Fibroblast of peridontal ligament (primary cell): Measurements from ENCODE around the gene C1QL4.
"Not testable (repeated sequence)": the region's sequence is repeated elsewhere in the genome, so short reads cannot be mapped to it uniquely, and the experiment has no call there.

Experiments used
- DNase-seq: peaks from one replicate; pipeline ENCODE4 v3.0.0-alpha.2; 2010; ENCODE audit errors: extremely low read depth

Gene C1QL4

DNA sequence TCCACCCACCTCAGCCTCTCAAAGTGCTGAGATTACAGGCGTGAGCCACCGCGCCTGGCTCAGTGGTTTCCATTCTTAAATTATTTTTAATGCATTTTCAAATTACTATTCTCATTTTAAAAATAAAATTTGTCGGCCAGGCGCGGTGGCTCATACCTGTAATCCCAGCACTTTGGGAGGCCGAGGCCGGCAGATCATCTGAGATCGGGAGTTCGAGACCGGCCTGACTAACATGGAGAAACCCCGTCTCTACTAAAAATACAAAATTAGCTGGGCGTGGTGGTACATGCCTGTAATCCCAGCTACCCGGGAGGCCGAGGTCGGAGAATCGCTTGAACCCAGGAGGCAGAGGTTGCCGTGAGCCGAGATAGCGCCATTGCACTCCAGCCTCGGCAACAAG lies 3.2 kb downstream of the C1QL4 start:
- DNase-seq, result not testable (repeated sequence)

DNA sequence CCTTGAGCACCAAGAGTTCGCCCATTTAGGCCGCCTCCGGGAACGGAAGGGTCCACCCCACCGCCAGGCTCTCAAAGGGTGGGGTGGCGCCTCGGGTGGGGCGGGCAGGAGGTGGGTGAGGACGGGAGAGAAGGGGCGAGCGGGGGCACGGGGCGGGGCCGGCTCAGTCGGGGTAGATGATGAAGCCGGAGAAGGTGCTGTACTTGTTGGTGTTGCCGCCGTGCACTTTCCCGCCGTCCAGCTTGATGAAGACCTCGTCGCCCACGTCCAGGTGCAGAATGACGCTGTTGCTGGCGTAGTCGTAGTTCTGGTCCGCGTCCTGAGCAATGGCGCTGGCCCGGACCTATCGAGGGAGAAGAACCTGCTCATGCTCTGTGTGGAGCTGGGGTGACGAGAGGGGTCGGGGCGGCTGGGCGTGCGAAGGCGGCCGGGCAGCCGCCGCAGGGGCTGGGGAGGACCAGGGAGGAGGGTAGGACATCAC lies 4.1 kb downstream of the C1QL4 start:
- no peak for DNase-seq

DNA sequence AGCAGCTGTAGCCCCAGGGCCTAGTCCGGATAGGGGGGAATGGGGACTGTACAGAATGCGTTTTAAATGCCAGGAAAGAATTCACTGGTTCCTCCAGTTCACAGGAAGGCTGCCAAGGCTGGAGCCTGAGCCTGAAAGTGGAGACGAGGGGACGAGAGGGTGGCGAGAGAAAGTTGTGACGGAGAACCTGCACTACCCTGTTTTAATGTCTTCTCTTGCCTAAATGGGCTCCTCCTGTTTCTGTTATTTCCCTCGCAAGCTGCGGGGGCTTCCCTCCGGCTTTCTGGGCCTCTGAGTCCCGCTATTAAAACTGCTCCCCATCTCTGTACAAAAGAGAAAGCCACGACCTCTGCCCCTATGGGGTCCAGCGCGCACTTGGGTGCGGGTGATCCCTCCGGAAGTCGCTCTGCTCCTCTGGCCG lies 4.5 kb downstream of the C1QL4 start:
- DNase-seq, result no peak

DNA sequence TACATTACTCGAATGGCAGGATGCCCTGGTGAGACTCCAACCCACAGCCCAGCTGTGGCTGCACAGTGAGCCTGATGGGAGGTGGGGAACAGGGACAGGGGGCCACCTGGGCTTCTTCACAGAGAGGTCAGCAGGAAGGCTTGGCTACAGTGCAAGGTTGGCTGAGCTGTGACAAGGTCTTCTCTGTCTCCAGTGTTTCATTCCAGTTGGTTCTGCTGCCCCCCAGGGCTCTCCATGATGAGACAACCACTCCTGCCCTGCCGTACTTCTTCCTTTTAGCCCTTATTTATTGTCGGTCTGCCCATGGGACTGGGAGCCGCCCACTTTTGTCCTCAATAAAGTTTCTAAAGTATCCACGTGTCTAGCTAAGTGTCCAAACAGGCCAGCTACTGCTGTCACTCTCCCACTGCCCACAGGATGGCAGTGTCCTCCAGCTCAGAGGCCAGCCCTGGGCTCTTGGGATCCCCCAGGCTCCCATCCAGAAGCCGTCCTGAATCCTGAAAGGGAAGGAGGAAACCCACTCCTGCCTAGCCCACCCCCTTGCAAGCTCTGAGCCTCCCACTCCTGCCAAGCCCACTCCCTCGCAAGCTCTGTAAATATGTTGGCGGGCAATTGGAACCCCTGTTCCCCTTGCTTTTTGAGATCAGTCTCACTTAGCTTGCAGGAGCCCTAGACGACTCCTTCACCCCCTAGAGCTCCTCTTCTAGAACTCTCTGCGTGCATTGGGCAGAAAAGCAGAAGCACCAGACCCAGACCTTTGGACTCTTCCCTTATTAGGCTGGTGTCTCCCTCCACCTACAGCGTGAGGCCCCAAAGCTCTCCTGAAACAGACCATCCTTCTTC lies 5.4 kb downstream of the C1QL4 start:
- peak; percentile 79 for DNase-seq

DNA sequence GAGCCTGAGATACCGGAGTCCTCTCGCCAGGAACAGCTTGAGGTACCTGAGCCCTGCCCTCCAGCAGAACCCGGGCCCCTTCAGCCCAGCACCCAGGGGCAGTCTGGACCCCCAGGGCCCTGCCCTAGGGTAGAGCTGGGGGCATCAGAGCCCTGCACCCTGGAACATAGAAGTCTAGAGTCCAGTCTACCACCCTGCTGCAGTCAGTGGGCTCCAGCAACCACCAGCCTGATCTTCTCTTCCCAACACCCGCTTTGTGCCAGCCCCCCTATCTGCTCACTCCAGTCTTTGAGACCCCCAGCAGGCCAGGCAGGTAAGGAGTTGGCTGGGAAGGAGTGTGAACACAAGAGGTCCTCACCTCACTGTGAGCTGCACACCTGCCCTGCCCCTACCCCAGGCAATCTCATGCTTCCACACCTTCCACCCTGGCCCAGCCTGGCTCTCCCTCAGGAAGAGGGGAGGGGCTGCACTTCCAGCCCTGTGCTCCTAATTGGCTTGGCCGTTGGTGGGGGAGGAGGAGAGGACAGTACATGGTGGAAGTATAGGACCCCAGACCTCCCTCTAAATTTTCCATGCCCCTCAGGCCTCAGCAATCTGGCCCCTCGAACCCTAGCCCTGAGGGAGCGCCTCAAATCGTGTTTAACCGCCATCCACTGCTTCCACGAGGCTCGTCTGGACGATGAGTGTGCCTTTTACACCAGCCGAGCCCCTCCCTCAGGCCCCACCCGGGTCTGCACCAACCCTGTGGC lies 6.2 kb downstream of the C1QL4 start:
- no peak for DNase-seq

DNA sequence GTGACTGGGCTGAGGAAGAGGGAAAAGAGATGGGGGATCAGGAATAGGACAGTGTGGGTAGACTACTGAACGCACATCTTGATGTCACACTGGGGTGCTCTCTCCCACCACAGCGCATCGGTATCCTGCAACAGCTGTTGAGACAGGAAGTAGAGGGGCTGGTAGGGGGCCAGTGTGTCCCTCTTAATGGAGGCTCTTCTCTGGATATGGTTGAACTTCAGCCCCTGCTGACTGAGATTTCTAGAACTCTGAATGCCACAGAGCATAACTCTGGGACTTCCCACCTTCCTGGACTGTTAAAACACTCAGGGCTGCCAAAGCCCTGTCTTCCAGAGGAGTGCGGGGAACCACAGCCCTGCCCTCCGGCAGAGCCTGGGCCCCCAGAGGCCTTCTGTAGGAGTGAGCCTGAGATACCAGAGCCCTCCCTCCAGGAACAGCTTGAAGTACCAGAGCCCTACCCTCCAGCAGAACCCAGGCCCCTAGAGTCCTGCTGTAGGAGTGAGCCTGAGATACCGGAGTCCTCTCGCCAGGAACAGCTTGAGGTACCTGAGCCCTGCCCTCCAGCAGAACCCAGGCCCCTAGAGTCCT lies 6.9 kb downstream of the C1QL4 start:
- no peak for DNase-seq

DNA sequence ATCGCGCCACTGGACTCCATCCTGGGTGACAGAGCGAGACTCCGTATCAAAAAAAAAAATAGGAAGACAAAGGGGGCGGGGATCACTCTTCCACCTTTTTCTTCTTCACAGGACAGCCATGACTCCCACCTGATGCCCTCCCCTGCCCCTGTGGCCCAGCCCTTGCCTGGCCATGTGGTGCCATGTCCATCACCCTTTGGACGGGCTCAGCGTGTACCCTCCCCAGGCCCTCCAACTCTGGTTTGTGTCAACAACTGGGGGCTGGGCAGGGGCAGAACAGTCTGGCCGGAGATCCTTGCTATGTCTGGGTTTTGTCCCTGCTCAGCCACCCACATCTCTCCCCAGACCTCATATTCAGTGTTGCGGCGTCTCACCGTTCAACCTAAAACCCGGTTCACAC lies 8.2 kb downstream of the C1QL4 start:
- no peak for DNase-seq

DNA sequence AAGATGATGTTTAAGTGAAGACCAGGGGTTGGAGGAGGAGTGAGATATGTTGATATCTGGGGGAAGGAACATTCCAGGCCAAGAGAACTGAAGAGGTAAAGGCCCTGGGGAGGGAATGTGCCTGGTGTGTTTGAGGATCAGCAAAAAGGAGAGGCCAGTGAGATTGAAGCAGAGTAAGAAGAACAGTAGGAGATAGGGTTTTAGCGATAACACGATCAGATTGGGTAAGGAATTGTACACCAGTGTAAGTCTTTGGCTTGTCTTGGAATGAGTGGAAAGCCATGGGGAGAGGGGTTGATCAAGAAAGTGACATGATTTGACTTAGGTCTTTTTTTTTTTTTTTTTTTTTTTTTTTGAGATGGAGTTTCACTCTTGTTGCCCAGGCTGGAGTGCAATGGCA lies 9.1 kb downstream of the C1QL4 start:
- DNase-seq, result no peak

DNA sequence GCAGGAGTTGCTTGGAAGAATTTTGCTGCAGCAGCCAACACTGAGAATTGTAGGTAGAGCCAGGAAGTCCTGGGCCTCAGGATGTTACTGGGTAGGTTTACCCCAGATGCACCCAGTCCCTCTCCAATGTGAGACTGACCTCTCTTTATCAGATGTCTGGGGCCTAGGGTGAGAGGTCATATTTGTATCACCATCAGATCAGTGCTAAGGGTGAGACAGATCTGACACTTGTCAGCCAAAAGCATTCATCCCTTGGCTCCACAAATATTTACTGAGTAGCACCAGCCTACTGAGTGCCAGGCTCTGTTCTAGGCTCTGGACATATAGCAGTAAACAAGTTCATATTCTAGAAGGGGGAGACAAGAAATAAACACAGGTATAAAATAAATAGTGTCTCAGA lies 9.6 kb downstream of the C1QL4 start:
- no peak for DNase-seq

DNA sequence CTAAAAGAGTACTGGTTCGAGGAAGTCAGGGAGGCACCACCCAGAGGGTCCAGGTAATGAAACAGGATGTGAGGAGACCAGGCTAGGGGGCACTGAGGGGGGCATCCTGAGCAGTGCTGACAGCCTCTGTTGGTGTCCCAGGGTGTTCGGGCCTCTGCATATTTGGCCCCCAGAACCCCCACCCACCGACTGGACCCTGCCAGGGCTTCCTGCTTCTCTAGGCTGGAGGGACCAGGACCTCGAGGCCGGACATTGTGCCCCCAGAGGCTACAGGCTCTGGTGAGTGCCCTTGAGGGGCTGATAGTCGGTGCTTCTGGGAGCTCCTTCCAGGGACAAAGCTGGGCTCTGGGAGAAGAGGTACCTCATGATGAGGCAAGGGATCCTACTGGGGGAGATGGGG lies 11.4 kb downstream of the C1QL4 start:
- DNase-seq, result no peak

DNA sequence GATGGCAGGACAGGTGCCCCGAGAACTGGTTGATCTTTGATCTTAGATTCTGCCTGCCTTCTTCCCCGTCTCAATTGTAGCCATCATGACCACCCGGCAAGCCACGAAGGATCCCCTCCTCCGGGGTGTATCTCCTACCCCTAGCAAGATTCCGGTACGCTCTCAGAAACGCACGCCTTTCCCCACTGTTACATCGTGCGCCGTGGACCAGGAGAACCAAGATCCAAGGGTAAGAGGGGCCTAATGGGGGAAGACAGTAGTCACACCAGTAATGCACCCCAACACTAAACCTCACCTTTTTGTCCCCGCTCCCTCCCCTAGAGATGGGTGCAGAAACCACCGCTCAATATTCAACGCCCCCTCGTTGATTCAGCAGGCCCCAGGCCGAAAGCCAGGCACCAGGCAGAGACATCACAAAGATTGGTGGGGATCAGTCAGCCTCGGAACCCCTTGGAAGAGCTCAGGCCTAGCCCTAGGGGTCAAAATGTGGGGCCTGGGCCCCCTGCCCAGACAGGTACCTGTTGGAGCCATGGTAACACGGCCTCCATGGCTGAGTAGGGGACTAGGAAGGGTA lies 13.4 kb downstream of the C1QL4 start:
- DNase-seq, result no peak

DNA sequence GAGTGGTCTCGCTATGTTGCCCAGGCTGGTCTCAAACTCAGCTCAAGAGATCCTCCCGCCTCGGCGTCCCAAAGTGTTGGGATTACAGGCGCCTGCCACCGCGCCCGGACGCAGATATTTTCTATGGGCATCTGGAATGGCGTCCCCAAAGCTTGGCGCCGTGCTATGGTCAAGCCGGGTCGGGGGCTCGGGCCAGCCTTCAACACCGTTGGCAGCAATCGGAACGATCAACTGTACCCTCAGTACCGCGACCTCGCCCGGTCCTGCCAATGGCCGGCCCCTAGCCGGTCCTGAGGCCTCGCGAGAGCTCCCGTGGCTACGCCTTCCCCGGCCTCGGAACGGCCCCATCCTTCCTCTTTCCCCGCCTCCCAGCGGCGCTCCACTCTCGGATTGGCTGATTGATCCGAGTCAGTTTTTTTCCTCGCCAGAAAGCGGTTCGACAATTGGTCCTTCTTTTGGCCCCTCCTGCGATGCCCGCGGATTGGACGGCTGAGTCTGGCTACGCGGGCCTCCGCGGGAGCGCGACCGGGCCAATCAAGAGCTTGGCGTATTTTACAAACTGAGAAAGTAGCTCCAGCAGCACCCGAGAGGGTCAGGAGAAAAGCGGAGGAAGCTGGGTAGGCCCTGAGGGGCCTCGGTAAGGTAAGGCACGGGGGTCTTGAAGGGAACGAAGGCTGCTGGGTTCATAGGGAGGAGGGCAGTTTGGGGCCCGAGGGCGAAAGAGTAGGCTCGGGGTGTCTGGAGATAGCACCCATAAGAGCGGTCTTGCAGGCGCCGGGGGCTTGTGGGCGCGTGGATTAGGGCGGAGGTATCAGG lies 14.1 kb downstream of the C1QL4 start, which contains the start of gene TROAP:
TROAP (plus strand) TSS at position 548 of the 816 bp plus-strand sequence. CDS start 354 bp downstream, outside the sequence.
- peak; percentile 98 for DNase-seq

DNA sequence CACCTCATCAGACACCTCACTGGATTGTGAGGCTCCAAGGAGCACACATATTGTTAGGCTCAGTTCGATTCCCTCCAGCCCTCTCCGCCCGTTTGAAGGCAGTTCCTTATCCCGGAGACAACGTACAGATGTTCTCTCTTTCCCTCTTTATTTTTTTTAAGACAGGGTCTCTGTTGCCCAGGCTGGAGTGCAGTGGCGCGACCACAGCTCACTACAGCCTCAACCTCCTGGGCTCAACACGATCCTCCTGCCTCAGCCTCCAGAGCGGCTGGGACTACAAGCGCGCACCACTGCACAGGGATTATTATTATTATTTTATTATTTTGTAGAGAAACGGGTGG lies 14.7 kb downstream of the C1QL4 start:
- no peak for DNase-seq

DNA sequence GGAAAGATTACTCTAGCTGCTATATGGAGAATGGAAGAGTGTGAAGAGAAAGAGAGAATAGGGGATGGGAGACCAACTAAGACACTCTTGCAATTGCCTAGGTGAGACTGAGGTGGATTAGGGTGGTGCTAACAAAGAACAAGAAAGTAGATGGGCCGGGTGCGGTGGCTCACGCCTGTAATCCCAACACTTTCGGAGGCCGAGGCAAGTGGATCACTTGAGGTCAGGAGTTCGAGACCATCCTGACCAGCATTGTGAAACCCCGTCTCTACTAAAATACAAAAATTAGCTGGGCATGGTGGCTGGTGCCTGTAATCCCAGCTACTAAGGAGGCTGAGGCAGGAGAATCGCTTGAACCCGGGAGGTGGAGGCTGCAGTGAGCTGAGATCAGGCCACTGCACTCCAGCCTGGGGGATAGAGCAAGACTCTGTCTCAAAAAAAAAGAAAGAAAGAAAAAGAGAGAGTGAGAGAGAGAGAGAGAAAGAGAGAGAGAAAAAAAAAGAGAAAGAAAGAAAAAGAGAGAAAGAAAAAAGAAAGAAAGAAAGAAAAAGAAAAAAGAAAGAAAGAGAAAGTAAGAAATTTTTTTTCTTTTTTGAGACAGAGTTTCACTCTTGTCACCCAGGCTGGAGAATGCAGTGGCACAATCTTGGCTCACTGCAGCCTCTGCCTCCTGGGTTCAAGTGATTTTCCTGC lies 16.4 kb downstream of the C1QL4 start:
- not testable (repeated sequence) for DNase-seq

DNA sequence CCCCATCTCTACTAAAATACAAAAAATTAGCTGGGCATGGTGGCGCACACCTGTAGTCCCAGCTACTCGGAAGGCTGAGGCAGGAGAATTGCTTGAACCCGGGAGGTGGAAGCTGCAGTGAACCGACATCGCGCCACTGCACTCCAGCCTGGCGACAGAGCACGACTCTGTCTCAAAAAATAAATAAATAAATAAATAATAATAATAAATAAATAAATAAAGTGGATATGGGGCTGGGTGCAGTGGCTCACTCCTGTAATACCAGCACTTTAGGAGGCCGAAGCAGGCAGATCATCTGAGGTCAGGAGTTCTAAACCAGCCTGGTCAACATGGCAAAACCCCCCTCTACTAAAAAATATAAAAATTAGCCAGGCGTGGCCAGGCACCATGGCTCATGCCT lies 19.9 kb downstream of the C1QL4 start:
- not testable (repeated sequence) for DNase-seq

DNA sequence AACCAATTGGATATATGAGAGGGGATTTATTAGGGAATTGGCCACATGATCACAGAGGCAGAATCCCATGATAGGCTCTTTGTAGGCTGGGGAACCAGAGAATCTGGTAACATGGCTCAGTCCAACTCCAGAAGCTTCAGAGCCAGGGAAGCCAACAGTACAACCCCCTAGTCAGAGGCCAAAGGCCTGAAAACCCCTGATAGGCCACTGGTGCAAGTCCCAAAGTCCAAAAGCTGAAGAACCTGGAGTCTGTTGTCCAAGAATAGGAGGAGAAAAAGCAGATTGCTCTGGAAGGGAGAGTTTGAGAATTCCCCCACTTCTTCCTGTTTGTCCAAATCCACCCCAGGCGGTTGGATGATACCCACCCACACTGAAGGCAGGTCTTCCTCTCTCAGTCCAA lies 22.2 kb downstream of the C1QL4 start:
- DNase-seq, result no peak

DNA sequence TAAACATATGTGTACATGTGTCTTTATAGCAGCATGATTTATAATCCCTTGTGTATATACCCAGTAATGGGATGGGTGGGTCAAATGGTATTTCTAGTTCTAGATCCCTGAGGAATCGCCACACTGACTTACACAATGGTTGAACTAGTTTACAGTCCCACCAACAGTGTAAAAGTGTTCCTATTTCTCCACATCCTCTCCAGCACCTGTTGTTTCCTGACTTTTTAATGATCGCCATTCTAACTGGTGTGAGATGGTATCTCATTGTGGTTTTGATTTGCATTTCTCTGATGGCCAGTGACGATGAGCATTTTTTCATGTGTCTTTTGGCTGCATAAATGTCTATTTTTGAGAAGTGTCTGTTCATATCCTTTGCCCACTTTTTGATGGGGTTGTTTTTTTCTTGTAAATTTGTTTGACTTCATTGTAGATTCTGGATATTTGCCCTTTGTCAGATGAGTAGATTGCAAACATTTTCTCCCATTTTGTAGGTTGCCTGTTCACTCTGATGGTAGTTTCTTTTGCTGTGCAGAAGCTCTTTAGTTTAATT lies 26.5 kb downstream of the C1QL4 start:
- DNase-seq, result not testable (repeated sequence)

DNA sequence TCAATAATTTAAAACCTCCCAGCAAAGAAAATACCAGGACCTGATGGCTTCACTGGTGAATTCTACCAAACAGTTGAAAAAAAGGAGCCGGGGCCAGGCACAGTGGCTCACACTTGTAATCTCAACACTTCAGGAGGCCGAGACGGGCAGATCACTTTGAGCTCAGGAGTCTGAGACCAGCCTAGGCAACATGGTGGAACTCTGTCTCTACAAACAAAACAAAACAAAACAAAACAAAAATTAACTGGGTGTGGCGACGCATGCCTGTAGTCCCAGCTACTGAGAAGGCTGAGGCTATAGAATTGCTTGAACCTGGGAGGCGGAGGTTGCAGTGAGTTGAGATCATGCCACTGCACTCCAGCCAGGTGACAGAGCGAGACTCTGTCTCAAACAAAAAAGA lies 27.6 kb downstream of the C1QL4 start:
- DNase-seq, result no peak

DNA sequence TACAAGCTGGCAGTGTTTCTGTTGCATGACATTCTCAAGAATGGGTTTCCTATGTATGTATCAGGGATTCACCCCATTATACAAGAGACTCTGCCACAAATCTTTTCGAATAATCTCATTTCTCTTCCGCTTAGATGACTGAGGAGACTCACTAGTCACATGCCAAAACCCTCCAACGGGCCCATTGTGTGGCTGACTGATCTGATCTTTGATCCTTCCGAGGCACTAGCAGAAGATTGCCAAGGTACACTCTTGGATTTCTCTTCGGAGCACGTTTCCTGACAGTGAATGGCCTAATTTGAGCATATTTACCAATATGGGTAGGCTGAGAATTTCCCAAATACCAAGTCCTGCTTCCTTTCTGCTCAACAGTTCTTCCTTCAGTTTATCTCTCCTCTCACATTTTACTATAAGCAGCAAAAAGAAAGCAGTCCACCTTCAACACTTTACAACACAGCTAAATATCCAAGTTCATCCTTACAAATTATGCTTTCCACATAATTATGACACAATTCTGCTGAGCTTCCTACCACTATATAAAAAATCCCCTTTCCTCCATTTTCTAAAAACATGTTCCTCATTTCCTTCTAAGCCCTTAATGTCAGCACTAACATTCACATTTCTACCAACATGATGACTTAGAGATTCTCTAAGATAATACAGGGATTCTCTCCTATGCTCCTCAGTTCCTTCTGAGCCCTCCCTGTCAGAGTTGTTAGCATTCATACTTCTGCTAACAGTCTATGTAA lies 31.1 kb downstream of the C1QL4 start:
- DNase-seq, result no peak

DNA sequence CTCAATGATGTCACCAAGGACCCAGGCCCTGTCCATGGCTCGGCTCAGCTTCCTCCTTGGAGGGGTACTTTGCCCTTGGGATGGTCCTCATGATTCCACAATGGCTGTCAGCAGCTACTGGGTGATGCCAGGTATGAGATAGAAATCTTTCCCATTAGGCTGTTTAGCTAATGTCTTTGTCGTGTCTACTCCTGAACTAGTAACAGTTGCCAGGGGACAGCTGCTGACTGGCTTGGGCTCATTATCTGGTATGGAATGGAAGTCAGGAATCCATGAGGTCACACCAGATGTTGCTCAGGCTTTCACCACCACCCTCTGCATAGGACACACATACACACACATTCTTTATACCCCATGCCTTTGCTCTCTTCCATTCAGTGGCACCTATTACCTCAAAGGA lies 32.8 kb downstream of the C1QL4 start:
- DNase-seq, result peak; percentile 59
